Thoracic aorta (tissue), 2 donors: Measurements from ENCODE around the gene BMERB1. TPM values are rescaled to one million over a fixed set of nuclear protein-coding genes. Genes with fewer than 3 reads are reported as not detected.

Experiments used
- ATAC-seq: fragments of 150-250 bp; one replicate; pipeline ENCODE4 v1.8.0; 2017; ENCODE audit warnings: low read depth; ENCODE audit not compliant: insufficient number of reproducible peaks, low FRiP score
- DNase-seq: peaks from one replicate; pipeline ENCODE4 v3.0.0-alpha.2; 2020; ENCODE audit warnings: low spot score
- H3K27ac ChIP-seq, 2 donors: fragments of 200-600 bp; sonication (generic); 1 replicate in 1 of 2; 2 replicates in 1 of 2; pipeline ENCODE4 v1.5.1; 2016; ENCODE audit warnings: mild to moderate bottlenecking in 2 of 2, moderate library complexity in 2 of 2
- H3K27me3 ChIP-seq: fragments of 200-600 bp; sonication (generic); replicated peaks from 2 replicates; pipeline ENCODE4 v1.6.0; 2016; ENCODE audit warnings: mild to moderate bottlenecking; ENCODE audit not compliant: insufficient read depth
- H3K36me3 ChIP-seq: fragments of 200-600 bp; sonication (generic); one replicate; pipeline ENCODE4 v1.5.1; 2016
- H3K4me1 ChIP-seq, 2 donors: fragments of 200-600 bp; sonication (generic); 1 replicate in 1 of 2; 2 replicates in 1 of 2; pipeline versions ENCODE4 v1.5.1 to v1.6.0; 2016; ENCODE audit warnings: low read depth in 2 of 2, mild to moderate bottlenecking in 1 of 2; ENCODE audit not compliant: control insufficient read depth in 1 of 2
- H3K4me3 ChIP-seq: fragments of 200-600 bp; sonication (generic); 2 replicates; pipeline ENCODE4 v1.5.1; 2016; ENCODE audit warnings: mild to moderate bottlenecking
- H3K9me3 ChIP-seq: fragments of 200-600 bp; sonication (generic); 2 replicates; pipeline ENCODE4 v1.5.1; 2016
- CTCF ChIP-seq: fragments of 200-600 bp; sonication (generic); IDR thresholded peaks from one replicate; pipeline ENCODE4 v1.5.1; 2019; ENCODE audit warnings: antibody characterized with exemption
- total RNA-seq, 2 donors: library from RNA; depleted of rRNA; stranded (reverse); fragments of >200 nt; gene quantifications; one replicate each; pipeline versions ENCODE4 v1.1.0 to v1.2.3, GENCODE V29; 2016

The BMERB1 gene
- total RNA-seq, 2 donors from 2014 or later: 75.1 to 95.2 TPM

- peaks cover 10 to 22% of the 10 kb centered on the region in 2 donors for H3K4me1 ChIP-seq
- no peak overlapping the region for H3K4me3 ChIP-seq
- ATAC-seq (no peak), DNase-seq (no peak)
- no peaks in the 10 kb centered on the region for H3K27me3 ChIP-seq
- no peak for TF ChIP-seq CTCF
- peak overlapping the region; percentile 32 to 40 for H3K27ac ChIP-seq
- H3K9me3 ChIP-seq: no peaks in the 10 kb centered on the region
- peaks cover 46% of the 10 kb centered on the region for H3K36me3 ChIP-seq
Observed at GRCh38 chr16:15597822-15598647, 163.6 kb downstream of the BMERB1 start.

GRCh38 chr16:15598648-15599190, 164.3 kb downstream of the BMERB1 start:
- TF ChIP-seq CTCF: no peak
- ATAC-seq (no peak), DNase-seq (no peak)
- no peak overlapping the region for H3K4me3 ChIP-seq
- H3K9me3 ChIP-seq: no peaks in the 10 kb centered on the region
- H3K36me3 ChIP-seq: peaks cover 53% of the 10 kb centered on the region
- no peak overlapping the region for H3K27ac ChIP-seq
- H3K27me3 ChIP-seq: no peaks in the 10 kb centered on the region
- H3K4me1 ChIP-seq: peaks cover 10 to 22% of the 10 kb centered on the region in 2 donors

GRCh38 chr16:15599303-15600070, 165.1 kb downstream of the BMERB1 start:
- no peak overlapping the region for H3K4me3 ChIP-seq
- TF ChIP-seq CTCF: no peak
- H3K9me3 ChIP-seq: no peaks in the 10 kb centered on the region
- H3K27ac ChIP-seq: no peak overlapping the region
- H3K36me3 ChIP-seq: peaks cover 59% of the 10 kb centered on the region
- no peak for ATAC-seq
- H3K27me3 ChIP-seq: no peaks in the 10 kb centered on the region
- DNase-seq: no peak
- H3K4me1 ChIP-seq: peaks cover 10 to 22% of the 10 kb centered on the region in 2 donors

GRCh38 chr16:15601212-15601879, 167.0 kb downstream of the BMERB1 start:
- H3K4me3 ChIP-seq: no peak overlapping the region
- DNase-seq (no peak), ATAC-seq (no peak)
- no peaks in the 10 kb centered on the region for H3K27me3 ChIP-seq
- H3K36me3 ChIP-seq: peaks cover 48% of the 10 kb centered on the region
- H3K27ac ChIP-seq: no peak overlapping the region
- TF ChIP-seq CTCF: no peak
- peaks cover 10 to 22% of the 10 kb centered on the region in 2 donors for H3K4me1 ChIP-seq
- no peaks in the 10 kb centered on the region for H3K9me3 ChIP-seq
